Gastrocnemius medialis (tissue), 4 donors: ENCODE measurements around the gene KCNQ4. TPM values are rescaled to one million over a fixed set of nuclear protein-coding genes. Genes with fewer than 3 reads are reported as not detected.
A peak's percentile ranks its signal among the peaks of the same experiment; 100 is the strongest.

ENCODE experiments used
- ATAC-seq, 2 donors: fragments of 150-250 bp; one replicate each; pipeline ENCODE4 v1.9.1; 2016
- DNase-seq, 2 donors: peaks; one replicate each; pipeline ENCODE4 v3.0.0-alpha.2; 2019
- H3K27ac ChIP-seq, 4 donors: fragments of 200-600 bp; sonication (generic); 1 replicate in 1 of 4; 2 replicates in 3 of 4; pipeline ENCODE4 v1.5.1; 2016 to 2018; ENCODE audit warnings: mild to moderate bottlenecking in 2 of 4, moderate library complexity in 1 of 4
- H3K27me3 ChIP-seq, 3 donors: fragments of 200-600 bp; sonication (generic) in 2 of 3; 1 replicate in 1 of 3; 2 replicates in 2 of 3; pipeline versions ENCODE4 v1.5.1 to v1.6.0; 2016 to 2019; ENCODE audit warnings: mild to moderate bottlenecking in 1 of 3, moderate library complexity in 1 of 3
- H3K36me3 ChIP-seq, 2 donors: fragments of 200-600 bp; sonication (generic) in 1 of 2; one replicate each; pipeline ENCODE4 v1.5.1; 2017 to 2018
- H3K4me1 ChIP-seq, 2 donors: fragments of 200-600 bp; sonication (generic) in 1 of 2; one replicate each; pipeline ENCODE4 v1.5.1; 2016 to 2017; ENCODE audit warnings: mild to moderate bottlenecking in 2 of 2
- H3K4me3 ChIP-seq, 4 donors: fragments of 200-600 bp; sonication (generic) in 3 of 4; 1 replicate in 1 of 4; 2 replicates in 3 of 4; pipeline ENCODE4 v1.5.1; 2016 to 2019; ENCODE audit warnings: mild to moderate bottlenecking in 2 of 4
- H3K9me3 ChIP-seq, 3 donors: fragments of 200-600 bp; sonication (generic) in 2 of 3; 1 replicate in 1 of 3; 2 replicates in 2 of 3; pipeline ENCODE4 v1.5.1; 2016 to 2019
- POLR2A ChIP-seq, 2 donors: fragments of 450-650 bp; IDR thresholded peaks; one replicate each; pipeline ENCODE4 v1.6.1; 2017; ENCODE audit warnings: antibody characterized with exemption in 2 of 2, mild to moderate bottlenecking in 2 of 2, moderate library complexity in 2 of 2
- in situ Hi-C, 4 donors: fragments of 200-750 bp; cut with MboI; loops; one replicate each; pipeline versions ENCODE4 v1.15.0 to v1.8.0; 2017; ENCODE audit warnings: low sequenced_read_pairs in 4 of 4
- intact Hi-C: fragments of 100-400 bp; cut with DNase I; formaldehyde crosslinking; loops from one replicate; pipeline ENCODE4 v1.15.1; 2023; ENCODE audit warnings: low total_unique reads
- total RNA-seq, 4 donors: library from RNA; depleted of rRNA; stranded (reverse); fragments of >200 nt; gene quantifications; one replicate each; pipeline versions ENCODE4 v1.1.0 to v1.2.3, GENCODE V29; 2016
- TF ChIP-seq, protein P1 (sequence below), 5 experiments: fragments of 450-650 bp in 3 of 5; fragments of 200-600 bp in 2 of 5; sonication (generic) in 2 of 5; IDR thresholded peaks in 4 of 5; conservative IDR thresholded peaks in 1 of 5; 1 replicate in 4 of 5; 2 replicates in 1 of 5; pipeline ENCODE4 v1.5.1; 2016 to 2019; ENCODE audit warnings: antibody characterized with exemption in 5 of 5, mild to moderate bottlenecking in 3 of 5, moderate library complexity in 3 of 5

The KCNQ4 gene
- total RNA-seq, 4 donors from 2014 or later, result 2.9 to 8.2 (median 3.5) TPM

DNA sequence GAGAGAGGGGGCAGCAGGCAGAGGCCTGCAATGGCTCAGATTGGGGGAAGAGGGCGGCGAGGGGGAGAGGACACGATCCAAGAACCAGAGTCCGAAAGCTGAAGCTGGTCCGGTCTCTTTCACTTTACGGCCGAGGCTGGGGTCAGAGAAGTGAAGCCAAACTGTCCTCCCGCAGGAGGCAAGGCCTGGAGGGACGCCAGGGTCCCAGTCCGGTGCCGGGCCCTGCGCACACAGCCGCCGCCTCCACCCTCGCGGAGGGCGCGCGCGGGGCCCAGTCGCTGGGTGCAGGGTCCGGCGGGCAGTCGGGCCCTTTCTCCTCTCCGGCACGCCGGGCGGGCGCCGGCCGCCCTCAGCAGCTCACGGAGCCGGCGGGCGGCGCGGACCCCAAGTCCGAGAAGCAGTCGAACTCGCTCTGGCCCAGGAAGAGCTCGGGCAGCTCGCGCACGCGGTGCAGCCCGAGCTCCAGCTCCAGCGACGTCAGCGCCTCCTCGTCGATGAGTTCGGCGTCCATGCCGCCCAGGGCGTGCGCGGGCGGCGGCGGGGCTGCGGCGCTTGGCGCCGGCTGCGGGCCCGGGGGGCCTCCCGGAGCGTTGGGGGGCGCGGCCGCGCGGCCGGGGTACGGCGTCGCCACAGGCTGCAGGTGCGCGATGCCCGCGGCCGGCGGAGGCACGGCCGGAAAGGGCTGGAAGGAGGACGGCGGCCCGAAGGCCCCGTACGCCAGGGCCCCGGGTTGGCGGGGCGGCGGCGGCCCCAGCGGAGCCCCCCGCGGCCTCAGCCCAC, 77.8 kb downstream of the KCNQ4 start:
- peak in 1 of 2 donors; percentile 53 for DNase-seq
- intact Hi-C loops, result loop anchor here (2.0 to 5.0 kb wide), 3 partner anchors 64 to 171 kb away; partner anchors contain the start of genes KCNQ4 and NFYC
- in situ Hi-C loops, result no loop called here
- Histone ChIP-seq H3K4me3 (peak overlapping the region; percentile 53 to 84 (median 71)), H3K9me3 (no peaks in the 10 kb centered on the region), H3K4me1 (peaks cover 11 to 18% of the 10 kb centered on the region in 2 donors), H3K27ac (peak overlapping the region; percentile 81 to 93 (median 85)), H3K27me3 (no peaks in the 10 kb centered on the region), H3K36me3 (no peaks in the 10 kb centered on the region)
- TF ChIP-seq, protein P1, sequence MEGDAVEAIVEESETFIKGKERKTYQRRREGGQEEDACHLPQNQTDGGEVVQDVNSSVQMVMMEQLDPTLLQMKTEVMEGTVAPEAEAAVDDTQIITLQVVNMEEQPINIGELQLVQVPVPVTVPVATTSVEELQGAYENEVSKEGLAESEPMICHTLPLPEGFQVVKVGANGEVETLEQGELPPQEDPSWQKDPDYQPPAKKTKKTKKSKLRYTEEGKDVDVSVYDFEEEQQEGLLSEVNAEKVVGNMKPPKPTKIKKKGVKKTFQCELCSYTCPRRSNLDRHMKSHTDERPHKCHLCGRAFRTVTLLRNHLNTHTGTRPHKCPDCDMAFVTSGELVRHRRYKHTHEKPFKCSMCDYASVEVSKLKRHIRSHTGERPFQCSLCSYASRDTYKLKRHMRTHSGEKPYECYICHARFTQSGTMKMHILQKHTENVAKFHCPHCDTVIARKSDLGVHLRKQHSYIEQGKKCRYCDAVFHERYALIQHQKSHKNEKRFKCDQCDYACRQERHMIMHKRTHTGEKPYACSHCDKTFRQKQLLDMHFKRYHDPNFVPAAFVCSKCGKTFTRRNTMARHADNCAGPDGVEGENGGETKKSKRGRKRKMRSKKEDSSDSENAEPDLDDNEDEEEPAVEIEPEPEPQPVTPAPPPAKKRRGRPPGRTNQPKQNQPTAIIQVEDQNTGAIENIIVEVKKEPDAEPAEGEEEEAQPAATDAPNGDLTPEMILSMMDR (IDR thresholded peaks at IDR 0.05 in 4 of 5, conservative IDR thresholded peaks at IDR 0.05 in 1 of 5), result no peak
- TF ChIP-seq POLR2A (IDR thresholded peaks at IDR 0.05), result peak in 1 of 2 donors; percentile 14
- ATAC-seq, result peak; percentile 44 to 52

DNA sequence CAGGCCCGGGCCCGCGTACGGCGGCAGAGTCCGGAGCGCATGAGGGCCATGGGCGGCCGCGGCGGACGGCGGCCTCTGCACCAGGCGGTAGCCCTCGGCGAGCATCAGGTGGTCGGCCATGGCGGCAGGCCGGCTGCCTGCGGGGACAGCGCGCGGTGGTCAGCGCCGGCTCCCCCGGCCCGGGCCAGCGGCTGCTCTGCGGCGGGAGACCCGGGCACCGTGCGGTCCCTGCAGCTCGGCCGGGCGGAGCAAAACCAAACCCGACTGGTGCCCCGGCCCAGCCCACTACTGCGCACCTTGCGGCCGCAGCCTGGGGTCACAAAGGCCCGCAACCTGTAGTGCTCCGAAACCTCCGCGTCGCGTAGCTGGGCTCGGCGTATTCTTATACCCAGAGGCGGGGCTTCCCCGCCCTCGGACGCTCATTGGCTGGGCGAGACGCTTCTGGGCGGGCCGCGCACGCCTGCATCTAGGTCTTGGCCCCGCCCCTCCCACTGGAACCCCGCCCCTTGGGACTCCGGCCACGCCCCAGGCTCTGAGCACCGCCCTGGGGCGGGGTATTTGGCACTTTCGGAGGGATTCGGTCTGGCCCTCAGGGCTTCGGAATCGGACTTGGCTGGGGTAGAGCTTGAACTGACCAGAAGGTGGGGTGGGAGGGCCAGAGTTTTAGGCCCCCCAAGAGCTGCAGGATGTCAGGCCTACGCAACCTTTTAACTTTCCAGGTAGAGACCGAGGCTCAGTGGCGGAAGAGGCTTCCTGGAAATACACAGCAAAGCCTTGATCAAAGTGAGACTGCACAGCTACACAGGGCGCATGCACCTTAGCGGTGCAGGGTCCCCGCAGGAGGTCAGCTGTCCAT, 78.6 kb downstream of the KCNQ4 start, which contains the start of gene CITED4:
Gene CITED4, minus strand, starts transcription at position 356 of the 856 bp plus-strand sequence. Its CDS starts 236 bp downstream, at position 120.
- peak within 1 kb of the TSS; percentile 53 to 84 (median 71) for H3K4me3 ChIP-seq
- intact Hi-C loops (loop anchor here (5.0 kb wide), 2 partner anchors 65 to 80 kb away; partner anchors contain the start of gene KCNQ4), in situ Hi-C loops (no loop called here)
- H3K4me1 ChIP-seq, result peaks cover 11 to 18% of the 10 kb centered on the region in 2 donors
- TF ChIP-seq, protein P1 (IDR thresholded peaks at IDR 0.05 in 4 of 5, conservative IDR thresholded peaks at IDR 0.05 in 1 of 5), result peak in 1 of 5 experiments; percentile 27
- TF ChIP-seq POLR2A (IDR thresholded peaks at IDR 0.05), result peak; percentile 95 to 97
- no peaks in the 10 kb centered on the region for H3K9me3 ChIP-seq
- H3K36me3 ChIP-seq, result no peaks in the 10 kb centered on the region
- ATAC-seq (peak; percentile 85 to 90), DNase-seq (peak; percentile 90 to 96)
- no peaks in the 10 kb centered on the region for H3K27me3 ChIP-seq
- H3K27ac ChIP-seq, result peak within 1 kb of the TSS; percentile 81 to 93 (median 85)

DNA sequence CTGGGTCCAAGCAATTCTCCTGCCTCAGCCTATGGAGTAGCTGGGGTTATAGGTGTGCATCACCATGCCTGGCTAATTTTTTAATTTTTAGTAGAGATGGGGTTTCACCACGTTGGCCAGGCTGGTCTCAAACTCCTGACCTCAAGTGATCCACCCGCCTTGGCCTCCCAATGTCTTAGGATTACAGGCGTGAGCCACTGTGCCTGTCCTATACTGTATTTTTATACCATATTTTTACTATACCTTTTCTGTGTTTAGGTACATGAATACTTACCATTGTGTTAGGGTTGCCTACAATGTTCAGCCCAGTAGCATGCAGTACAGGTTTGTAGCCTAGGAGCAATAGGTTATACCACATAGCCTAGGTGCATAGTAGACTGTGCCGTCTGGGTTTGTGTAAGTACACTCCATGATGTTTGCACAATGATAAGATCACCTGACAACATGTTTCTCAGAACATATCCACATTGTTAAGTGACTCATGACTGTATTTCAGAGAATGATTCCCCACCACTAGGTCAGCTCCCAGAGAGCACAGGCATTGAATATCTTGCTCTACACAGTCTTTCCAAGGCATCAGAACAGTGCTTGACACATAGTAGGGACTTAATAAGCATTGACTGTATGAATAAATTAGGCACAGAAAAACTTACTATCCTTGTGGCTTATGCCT, 84.6 kb downstream of the KCNQ4 start:
- no peak overlapping the region for H3K4me3 ChIP-seq

More for the DNA sequence above, 84.6 kb downstream of the KCNQ4 start:
- no peak for DNase-seq
- Histone ChIP-seq H3K9me3 (no peaks in the 10 kb centered on the region), H3K36me3 (no peaks in the 10 kb centered on the region), H3K4me1 (no peaks in the 10 kb centered on the region), H3K27me3 (no peaks in the 10 kb centered on the region), H3K27ac (no peak overlapping the region)
- TF ChIP-seq, protein P1 (IDR thresholded peaks at IDR 0.05 in 4 of 5, conservative IDR thresholded peaks at IDR 0.05 in 1 of 5), result no peak
- TF ChIP-seq POLR2A (IDR thresholded peaks at IDR 0.05), result no peak
- in situ Hi-C loops (no loop called here), intact Hi-C loops (no loop called here)
- ATAC-seq, result peak in 1 of 2 donors; percentile 52
